GM12865 (cell line): ENCODE measurements around the gene BMERB1.
A peak's percentile ranks its signal among the peaks of the same experiment; 100 is the strongest.
"Not testable (repeated sequence)": the region's sequence is repeated elsewhere in the genome, so short reads cannot be mapped to it uniquely, and the experiment has no call there.

Experiments used
- DNase-seq: peaks from one replicate; pipeline ENCODE4 v3.0.0; 2010; ENCODE audit warnings: low read depth
- H3K4me3 ChIP-seq: 2 replicates; pipeline ENCODE4 v1.5.1; 2011; ENCODE audit warnings: mild to moderate bottlenecking, low read depth, low read length, control low read depth
- TF ChIP-seq, protein P1 (sequence below): IDR thresholded peaks from 2 replicates; pipeline ENCODE4 v1.5.1; 2011; ENCODE audit warnings: low read length, control low read depth, low read depth, inconsistent platforms; ENCODE audit not compliant: insufficient read depth; ENCODE audit errors: missing control alignments

The BMERB1 gene

DNA sequence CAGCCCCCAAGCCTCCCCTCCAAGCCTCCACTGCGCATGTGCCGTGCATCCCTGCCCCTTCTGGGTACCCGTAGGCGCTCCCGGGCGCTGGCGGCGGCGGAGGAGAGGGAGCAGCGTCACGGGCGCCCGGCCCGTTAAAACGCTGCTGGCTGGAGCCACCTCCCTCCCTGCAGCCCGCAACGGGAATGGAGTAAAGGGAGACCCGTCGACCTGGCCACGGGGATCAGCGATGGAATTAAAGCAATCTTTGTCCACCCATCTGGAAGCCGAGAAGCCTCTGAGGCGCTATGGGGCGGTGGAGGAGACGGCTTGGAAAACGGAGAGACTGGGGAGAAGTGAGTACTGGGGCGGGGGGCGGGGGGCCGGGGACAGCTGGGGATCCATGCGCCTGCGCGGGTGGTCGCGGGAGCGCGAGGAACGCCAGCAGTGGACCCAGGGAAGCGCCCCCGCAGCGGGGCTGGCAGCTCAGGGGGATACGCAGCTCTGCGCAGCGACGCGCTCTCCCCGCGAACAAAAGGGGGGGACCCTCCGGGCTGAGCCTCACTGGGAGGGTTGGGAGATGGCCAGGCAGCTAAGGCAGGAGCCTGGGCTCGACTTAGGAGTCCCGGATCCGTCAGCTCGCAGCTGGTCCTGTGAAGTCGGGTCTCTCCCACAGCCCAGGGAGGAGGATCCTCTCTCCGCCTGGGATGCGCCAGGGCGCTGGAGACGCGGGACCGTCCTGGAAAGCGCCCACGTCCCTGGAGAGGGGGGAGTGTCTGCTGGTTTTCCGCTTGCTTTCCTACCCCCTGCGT, at the start of gene BMERB1:
TSS of gene BMERB1 (plus strand) at position 164 of the 791 bp plus-strand sequence. CDS start at position 230, 66 bp downstream.
- peak within 1 kb of the TSS; percentile 50 for H3K4me3 ChIP-seq
- peak; percentile 34 for DNase-seq
- TF ChIP-seq, protein P1, sequence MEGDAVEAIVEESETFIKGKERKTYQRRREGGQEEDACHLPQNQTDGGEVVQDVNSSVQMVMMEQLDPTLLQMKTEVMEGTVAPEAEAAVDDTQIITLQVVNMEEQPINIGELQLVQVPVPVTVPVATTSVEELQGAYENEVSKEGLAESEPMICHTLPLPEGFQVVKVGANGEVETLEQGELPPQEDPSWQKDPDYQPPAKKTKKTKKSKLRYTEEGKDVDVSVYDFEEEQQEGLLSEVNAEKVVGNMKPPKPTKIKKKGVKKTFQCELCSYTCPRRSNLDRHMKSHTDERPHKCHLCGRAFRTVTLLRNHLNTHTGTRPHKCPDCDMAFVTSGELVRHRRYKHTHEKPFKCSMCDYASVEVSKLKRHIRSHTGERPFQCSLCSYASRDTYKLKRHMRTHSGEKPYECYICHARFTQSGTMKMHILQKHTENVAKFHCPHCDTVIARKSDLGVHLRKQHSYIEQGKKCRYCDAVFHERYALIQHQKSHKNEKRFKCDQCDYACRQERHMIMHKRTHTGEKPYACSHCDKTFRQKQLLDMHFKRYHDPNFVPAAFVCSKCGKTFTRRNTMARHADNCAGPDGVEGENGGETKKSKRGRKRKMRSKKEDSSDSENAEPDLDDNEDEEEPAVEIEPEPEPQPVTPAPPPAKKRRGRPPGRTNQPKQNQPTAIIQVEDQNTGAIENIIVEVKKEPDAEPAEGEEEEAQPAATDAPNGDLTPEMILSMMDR: no peak

GRCh38 chr16:15388060-15388459, 46.3 kb upstream of the BMERB1 start:
- H3K4me3 ChIP-seq, DNase-seq: not testable (repeated sequence)

GRCh38 chr16:15389916-15390315, 44.5 kb upstream of the BMERB1 start:
- DNase-seq, H3K4me3 ChIP-seq: not testable (repeated sequence)

GRCh38 chr16:15393025-15393424, 41.4 kb upstream of the BMERB1 start:
- DNase-seq, H3K4me3 ChIP-seq: not testable (repeated sequence)

- H3K4me3 ChIP-seq, DNase-seq: not testable (repeated sequence)
These were observed 38.5 kb upstream of the BMERB1 start, which contains the start of gene MPV17L for GRCh38 chr16:15395631-15396508. TSS of gene MPV17L (plus strand) at chr16:15395754. CDS start at chr16:15395898, 144 bp downstream.

DNA sequence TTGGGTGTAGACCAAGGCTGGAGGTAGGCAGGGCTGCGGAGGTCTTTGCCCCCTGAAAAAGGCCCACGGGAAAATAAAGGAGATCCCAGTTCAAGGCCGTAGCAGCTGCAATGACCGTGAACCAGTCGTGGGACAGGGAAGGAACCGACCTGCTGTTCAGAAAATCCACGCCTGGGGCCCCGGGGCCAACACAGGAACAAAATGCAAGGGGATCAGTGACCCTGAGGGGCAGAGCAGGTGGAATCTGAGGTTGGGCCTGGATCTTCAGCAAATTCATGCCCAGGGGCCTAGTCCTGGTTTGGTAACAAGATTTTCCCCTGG, 37.9 kb upstream of the BMERB1 start:
- not testable (repeated sequence) for H3K4me3 ChIP-seq

GRCh38 chr16:15396948-15397594, 37.3 kb upstream of the BMERB1 start:
- TF ChIP-seq, protein P1: no peak
- DNase-seq: no peak
- no peak overlapping the region for H3K4me3 ChIP-seq

More for the DNA sequence above, 37.9 kb upstream of the BMERB1 start:
- not testable (repeated sequence) for DNase-seq

- TF ChIP-seq, protein P1: no peak
- DNase-seq: no peak
- H3K4me3 ChIP-seq: no peak overlapping the region
These were observed 35.6 kb upstream of the BMERB1 start for GRCh38 chr16:15398618-15399316.

DNA sequence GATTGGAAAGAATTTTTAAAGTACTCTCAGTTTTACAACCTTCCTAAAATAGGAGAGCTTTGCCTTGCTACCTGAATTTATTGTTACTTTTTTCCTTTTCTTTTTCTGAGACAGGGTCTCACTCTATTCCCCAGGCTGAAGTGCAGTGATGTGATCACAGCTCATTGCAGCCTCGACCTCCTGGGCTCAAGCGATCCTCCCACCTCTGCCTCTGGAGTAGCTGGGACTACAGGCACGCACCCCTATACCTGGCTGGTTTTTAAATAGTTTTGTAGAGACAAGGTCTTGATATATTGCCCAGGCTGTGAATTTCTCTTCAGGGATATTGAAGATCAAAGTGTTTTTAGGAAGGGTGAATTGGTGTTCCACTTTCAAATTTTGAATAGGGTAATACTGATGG, 35.1 kb upstream of the BMERB1 start:
- DNase-seq: no peak
- TF ChIP-seq, protein P1: no peak
- H3K4me3 ChIP-seq: no peak overlapping the region

GRCh38 chr16:15400314-15400713, 34.1 kb upstream of the BMERB1 start:
- H3K4me3 ChIP-seq, DNase-seq: not testable (repeated sequence)
